Hepatocyte (in vitro differentiated cells): Measurements from ENCODE around the gene EIF3I. TPM values are rescaled to one million over a fixed set of nuclear protein-coding genes. Genes with fewer than 3 reads are reported as not detected.

Source experiments
- DNase-seq: peaks from one replicate; pipeline ENCODE4 v3.0.0-alpha.2; 2016; ENCODE audit warnings: low spot score
- H2AFZ ChIP-seq: fragments of 200-600 bp; sonication (generic); 2 replicates; pipeline ENCODE4 v1.6.0; 2016; ENCODE audit warnings: antibody characterized with exemption, mild to moderate bottlenecking
- H3K27ac ChIP-seq: fragments of 200-600 bp; sonication (generic); 2 replicates; pipeline ENCODE4 v1.5.1; 2016; ENCODE audit warnings: mild to moderate bottlenecking
- H3K27me3 ChIP-seq: fragments of 200-600 bp; sonication (generic); 2 replicates; pipeline ENCODE4 v1.6.1; 2016
- H3K36me3 ChIP-seq: fragments of 200-600 bp; sonication (generic); replicated peaks from 2 replicates; pipeline ENCODE4 v1.5.1; 2016; ENCODE audit warnings: low read depth; ENCODE audit not compliant: insufficient read depth
- H3K4me1 ChIP-seq: fragments of 200-600 bp; sonication (generic); 2 replicates; pipeline ENCODE4 v1.5.1; 2016; ENCODE audit warnings: mild to moderate bottlenecking, moderate library complexity; ENCODE audit not compliant: insufficient read depth
- H3K4me2 ChIP-seq: fragments of 200-600 bp; sonication (generic); 2 replicates; pipeline ENCODE4 v1.6.0; 2016
- H3K4me3 ChIP-seq: fragments of 200-600 bp; sonication (generic); 2 replicates; pipeline ENCODE4 v1.5.1; 2016; ENCODE audit warnings: mild to moderate bottlenecking
- H3K79me2 ChIP-seq: fragments of 200-600 bp; sonication (generic); 2 replicates; pipeline ENCODE4 v1.6.0; 2017; ENCODE audit warnings: mild to moderate bottlenecking
- H3K9me2 ChIP-seq: fragments of 200-600 bp; sonication (generic); replicated peaks from 2 replicates; pipeline ENCODE4 v1.6.0; 2017; ENCODE audit warnings: mild to moderate bottlenecking; ENCODE audit not compliant: insufficient read depth
- H3K9me3 ChIP-seq: fragments of 200-600 bp; sonication (generic); 2 replicates; pipeline ENCODE4 v1.5.1; 2016; ENCODE audit warnings: low read depth, mild to moderate bottlenecking
- H4K20me1 ChIP-seq: fragments of 200-600 bp; sonication (generic); 2 replicates; pipeline ENCODE4 v1.6.0; 2016; ENCODE audit warnings: mild to moderate bottlenecking; ENCODE audit not compliant: insufficient read depth, poor library complexity, severe bottlenecking
- EZH2 ChIP-seq: fragments of 200-600 bp; sonication (generic); IDR thresholded peaks from 2 replicates; pipeline ENCODE4 v1.6.1; 2016; ENCODE audit warnings: antibody characterized with exemption, mild to moderate bottlenecking, borderline replicate concordance
- EZH2phosphoT487 ChIP-seq: fragments of 200-600 bp; sonication (generic); IDR thresholded peaks from one replicate; pipeline ENCODE4 v1.6.1; 2018; ENCODE audit warnings: antibody characterized with exemption, mild to moderate bottlenecking, low read depth, moderate library complexity; ENCODE audit not compliant: unreplicated experiment, severe bottlenecking
- WGBS: methylation state at CpG from one replicate; pipeline ENCODE4 v1.1.6; 2016; ENCODE audit warnings: low lambda C conversion rate; ENCODE audit errors: missing lambda C conversion rate; 5-methylcytosine and 5-hydroxymethylcytosine counted together
- polyA plus RNA-seq: library from polyadenylated mRNA; unstranded; fragments of >200 nt; fragmentation: Nextera tagmentation; extraction: Ambion mirVana; gene quantifications from 2 replicates; pipeline ENCODE4 v1.2.1, GENCODE V29; 2016
- total RNA-seq: library from RNA; depleted of rRNA; stranded (reverse); fragments of >200 nt; gene quantifications from 2 replicates; pipeline ENCODE4 v1.2.3, GENCODE V29; 2014
- TF ChIP-seq, protein P1 (sequence below): fragments of 200-600 bp; sonication (generic); IDR thresholded peaks from 2 replicates; pipeline ENCODE4 v1.5.1; 2016; ENCODE audit warnings: antibody characterized with exemption, mild to moderate bottlenecking; ENCODE audit not compliant: poor library complexity

EIF3I gene
- total and polyA plus RNA-seq, 2 experiments from 2014 or later, result 177 to 227 TPM

- H3K4me3 ChIP-seq, result peak within 1 kb of the TSS; percentile 36
- H3K27ac ChIP-seq, result no peak within 1 kb of the TSS
- TF ChIP-seq, protein P1, sequence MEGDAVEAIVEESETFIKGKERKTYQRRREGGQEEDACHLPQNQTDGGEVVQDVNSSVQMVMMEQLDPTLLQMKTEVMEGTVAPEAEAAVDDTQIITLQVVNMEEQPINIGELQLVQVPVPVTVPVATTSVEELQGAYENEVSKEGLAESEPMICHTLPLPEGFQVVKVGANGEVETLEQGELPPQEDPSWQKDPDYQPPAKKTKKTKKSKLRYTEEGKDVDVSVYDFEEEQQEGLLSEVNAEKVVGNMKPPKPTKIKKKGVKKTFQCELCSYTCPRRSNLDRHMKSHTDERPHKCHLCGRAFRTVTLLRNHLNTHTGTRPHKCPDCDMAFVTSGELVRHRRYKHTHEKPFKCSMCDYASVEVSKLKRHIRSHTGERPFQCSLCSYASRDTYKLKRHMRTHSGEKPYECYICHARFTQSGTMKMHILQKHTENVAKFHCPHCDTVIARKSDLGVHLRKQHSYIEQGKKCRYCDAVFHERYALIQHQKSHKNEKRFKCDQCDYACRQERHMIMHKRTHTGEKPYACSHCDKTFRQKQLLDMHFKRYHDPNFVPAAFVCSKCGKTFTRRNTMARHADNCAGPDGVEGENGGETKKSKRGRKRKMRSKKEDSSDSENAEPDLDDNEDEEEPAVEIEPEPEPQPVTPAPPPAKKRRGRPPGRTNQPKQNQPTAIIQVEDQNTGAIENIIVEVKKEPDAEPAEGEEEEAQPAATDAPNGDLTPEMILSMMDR, result no peak
- TF ChIP-seq EZH2, result no peak
- TF ChIP-seq EZH2phosphoT487, result no peak
Observed at GRCh38 chr1:32205401-32206370, 16.5 kb upstream of the EIF3I start, which contains the start of gene IQCC. IQCC (plus strand) TSS chr1:32205671; CDS start chr1:32205682, 11 bp downstream.

DNA sequence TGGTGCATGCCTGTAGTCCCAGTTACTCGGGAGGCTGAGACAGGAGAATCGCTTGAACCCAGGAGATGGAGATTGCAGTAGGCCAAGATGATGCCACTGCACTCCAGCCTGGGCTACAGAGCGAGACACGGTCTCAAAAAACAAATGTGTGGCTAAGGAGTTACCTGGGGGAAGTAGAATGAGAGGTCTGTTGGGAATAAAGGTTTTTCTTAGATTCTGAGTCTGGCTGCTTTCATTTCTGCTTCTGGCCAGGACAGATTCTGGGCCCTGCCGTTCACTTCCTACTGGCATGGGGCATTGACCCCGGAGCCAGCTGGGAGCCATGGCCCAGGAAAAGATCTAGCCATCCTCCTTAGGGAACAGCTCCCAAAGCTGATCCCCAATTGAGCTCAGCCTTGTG, 13.7 kb upstream of the EIF3I start:
- Histone ChIP-seq H3K27me3 (no peaks in the 10 kb centered on the region), H3K4me3 (no peak overlapping the region), H3K9me2 (no peaks in the 10 kb centered on the region), H2AFZ (no peak overlapping the region), H3K9me3 (no peaks in the 10 kb centered on the region), H3K27ac (no peak overlapping the region), H3K4me2 (no peak overlapping the region), H4K20me1 (no peaks in the 10 kb centered on the region), H3K4me1 (no peaks in the 10 kb centered on the region), H3K36me3 (no peaks in the 10 kb centered on the region), H3K79me2 (no peaks in the 10 kb centered on the region)
- no peak for DNase-seq
- TF ChIP-seq, protein P1, result no peak
- WGBS, result 96% methylated on average over 6 of the region's 6 CpGs

More at GRCh38 chr1:32205401-32206370, 16.5 kb upstream of the EIF3I start, which contains the start of gene IQCC:
- no peaks in the 10 kb centered on the region for H3K36me3 ChIP-seq
- 5% methylated on average over 76 of the region's 77 CpGs for WGBS
- H3K9me2 ChIP-seq, result no peaks in the 10 kb centered on the region
- peak; percentile 96 for DNase-seq
- peak within 1 kb of the TSS; percentile 88 for H3K4me2 ChIP-seq
- H3K4me1 ChIP-seq, result no peaks in the 10 kb centered on the region
- no peaks in the 10 kb centered on the region for H4K20me1 ChIP-seq
- peak within 1 kb of the TSS; percentile 61 for H2AFZ ChIP-seq
- H3K27me3 ChIP-seq, result no peaks in the 10 kb centered on the region
- no peaks in the 10 kb centered on the region for H3K9me3 ChIP-seq
- H3K79me2 ChIP-seq, result no peaks in the 10 kb centered on the region

DNA sequence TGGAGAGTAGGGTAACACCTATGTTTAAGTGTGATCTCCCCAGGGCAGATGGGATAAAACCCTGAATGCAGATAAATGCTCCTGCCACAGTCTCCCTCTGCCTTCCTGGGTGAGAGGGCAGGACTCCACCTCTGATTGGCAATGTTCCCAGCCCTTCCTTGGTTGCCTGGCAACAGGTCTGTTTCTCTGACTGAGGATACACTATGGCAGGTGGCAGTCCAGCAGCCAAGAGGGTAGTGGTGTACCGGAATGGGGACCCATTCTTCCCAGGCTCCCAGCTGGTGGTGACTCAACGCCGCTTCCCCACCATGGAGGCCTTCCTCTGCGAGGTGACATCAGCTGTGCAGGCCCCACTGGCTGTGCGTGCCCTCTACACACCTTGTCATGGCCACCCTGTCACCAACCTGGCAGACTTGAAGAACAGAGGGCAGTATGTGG, 13.3 kb upstream of the EIF3I start, which contains the start of gene DCDC2B:
Gene DCDC2B (plus strand): TSS at position 199 of the 438 bp plus-strand sequence. CDS start 5 bp downstream, at position 204.
- Histone ChIP-seq H3K27ac (no peak within 1 kb of the TSS), H3K4me1 (no peaks in the 10 kb centered on the region), H2AFZ (no peak within 1 kb of the TSS), H3K27me3 (no peaks in the 10 kb centered on the region), H3K4me3 (no peak within 1 kb of the TSS), H3K9me2 (no peaks in the 10 kb centered on the region), H3K36me3 (no peaks in the 10 kb centered on the region), H4K20me1 (no peaks in the 10 kb centered on the region), H3K79me2 (no peaks in the 10 kb centered on the region), H3K4me2 (no peak within 1 kb of the TSS), H3K9me3 (no peaks in the 10 kb centered on the region)
- 88% methylated on average over 5 of the region's 5 CpGs for WGBS
- DNase-seq, result peak; percentile 53
- TF ChIP-seq, protein P1, result no peak
